ENCODE data around the gene HK1.
"Not testable (repeated sequence)": the region's sequence is repeated elsewhere in the genome, so short reads cannot be mapped to it uniquely, and the experiment has no call there.

DNA sequence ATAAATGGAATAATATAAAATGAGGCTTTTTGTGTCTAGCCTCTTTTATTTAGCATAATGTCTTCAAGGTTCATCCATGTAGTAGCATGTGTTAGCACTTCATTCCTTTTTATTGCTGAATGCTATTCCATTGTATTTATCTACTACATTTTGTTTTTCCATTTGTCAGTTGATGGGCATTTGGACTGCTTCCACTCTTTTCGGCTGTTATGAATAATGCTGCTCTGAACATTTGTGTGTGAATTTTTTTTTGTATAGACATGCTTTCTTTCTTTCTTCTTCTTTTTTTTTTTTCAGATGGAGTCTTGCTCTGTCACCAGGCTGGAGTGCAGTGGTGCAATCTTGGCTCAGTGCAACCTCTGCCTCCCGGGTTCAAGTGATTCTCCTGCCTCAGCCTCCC lies 50.6 kb downstream of the HK1 start:
- TF ChIP-seq, protein P1, sequence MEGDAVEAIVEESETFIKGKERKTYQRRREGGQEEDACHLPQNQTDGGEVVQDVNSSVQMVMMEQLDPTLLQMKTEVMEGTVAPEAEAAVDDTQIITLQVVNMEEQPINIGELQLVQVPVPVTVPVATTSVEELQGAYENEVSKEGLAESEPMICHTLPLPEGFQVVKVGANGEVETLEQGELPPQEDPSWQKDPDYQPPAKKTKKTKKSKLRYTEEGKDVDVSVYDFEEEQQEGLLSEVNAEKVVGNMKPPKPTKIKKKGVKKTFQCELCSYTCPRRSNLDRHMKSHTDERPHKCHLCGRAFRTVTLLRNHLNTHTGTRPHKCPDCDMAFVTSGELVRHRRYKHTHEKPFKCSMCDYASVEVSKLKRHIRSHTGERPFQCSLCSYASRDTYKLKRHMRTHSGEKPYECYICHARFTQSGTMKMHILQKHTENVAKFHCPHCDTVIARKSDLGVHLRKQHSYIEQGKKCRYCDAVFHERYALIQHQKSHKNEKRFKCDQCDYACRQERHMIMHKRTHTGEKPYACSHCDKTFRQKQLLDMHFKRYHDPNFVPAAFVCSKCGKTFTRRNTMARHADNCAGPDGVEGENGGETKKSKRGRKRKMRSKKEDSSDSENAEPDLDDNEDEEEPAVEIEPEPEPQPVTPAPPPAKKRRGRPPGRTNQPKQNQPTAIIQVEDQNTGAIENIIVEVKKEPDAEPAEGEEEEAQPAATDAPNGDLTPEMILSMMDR (IDR thresholded peaks at IDR 0.05; ENCODE audit: low read depth, low read length), result not testable (repeated sequence)
- not testable (repeated sequence) for TF ChIP-seq EZH2phosphoT487 (IDR thresholded peaks at IDR 0.05; ENCODE audit: low read depth)
